Inferior parietal cortex (tissue), 1 donor: Measurements from ENCODE around the gene GAL3ST1.
"Not testable (repeated sequence)": the region's sequence is repeated elsewhere in the genome, so short reads cannot be mapped to it uniquely, and the experiment has no call there.

ENCODE experiments used
- DNase-seq: peaks from one replicate; pipeline ENCODE4 v3.0.0-alpha.2; 2016; ENCODE audit errors: extremely low spot score

Gene GAL3ST1

GRCh38 chr22:30574095-30574981 is at the start of gene GAL3ST1:
GAL3ST1 (minus strand) TSS chr22:30574665; CDS start chr22:30557392, 17,273 bp downstream.
- DNase-seq, result peak; percentile 74

- DNase-seq, result not testable (repeated sequence)
These were observed 45.4 kb upstream of the GAL3ST1 start for GRCh38 chr22:30619909-30620308.

GRCh38 chr22:30617819-30618218 is 43.4 kb upstream of the GAL3ST1 start:
- DNase-seq, result no peak

- DNase-seq, result no peak
These were observed 41.1 kb upstream of the GAL3ST1 start for GRCh38 chr22:30615543-30615954.

- no peak for DNase-seq
These were observed 40.4 kb upstream of the GAL3ST1 start for GRCh38 chr22:30614879-30615278.

- no peak for DNase-seq
These were observed 39.8 kb upstream of the GAL3ST1 start for GRCh38 chr22:30614268-30614667.

- no peak for DNase-seq
These were observed 38.3 kb upstream of the GAL3ST1 start for GRCh38 chr22:30612789-30613188.

- DNase-seq, result no peak
These were observed 36.7 kb upstream of the GAL3ST1 start for GRCh38 chr22:30611197-30611596.

GRCh38 chr22:30610299-30610698 is 35.8 kb upstream of the GAL3ST1 start:
- DNase-seq, result no peak

GRCh38 chr22:30609260-30610185 is 35.1 kb upstream of the GAL3ST1 start:
- no peak for DNase-seq

- no peak for DNase-seq
These were observed 33.5 kb upstream of the GAL3ST1 start for GRCh38 chr22:30607939-30608338.

GRCh38 chr22:30607300-30607930 is 33.0 kb upstream of the GAL3ST1 start:
- DNase-seq, result no peak

- DNase-seq, result peak; percentile 66
These were observed 32.2 kb upstream of the GAL3ST1 start, which contains the start of gene TCN2 for GRCh38 chr22:30606455-30607299. TCN2 (plus strand) TSS chr22:30607174; CDS start chr22:30607332, 158 bp downstream.

- peak; percentile 44 for DNase-seq
These were observed 31.1 kb upstream of the GAL3ST1 start for GRCh38 chr22:30605449-30606110.

- no peak for DNase-seq
These were observed 30.3 kb upstream of the GAL3ST1 start for GRCh38 chr22:30604723-30605122.

- DNase-seq, result no peak
These were observed 29.3 kb upstream of the GAL3ST1 start for GRCh38 chr22:30603801-30604200.

GRCh38 chr22:30602049-30602448 is 27.6 kb upstream of the GAL3ST1 start:
- DNase-seq, result no peak

GRCh38 chr22:30601464-30601863 is 27.0 kb upstream of the GAL3ST1 start:
- DNase-seq, result no peak

GRCh38 chr22:30600921-30601320 is 26.5 kb upstream of the GAL3ST1 start:
- no peak for DNase-seq

- no peak for DNase-seq
These were observed 24.5 kb upstream of the GAL3ST1 start for GRCh38 chr22:30598986-30599385.
